UCSD-AML1 (cell line): Measurements from ENCODE around the gene CASP10.
"Not testable (repeated sequence)": the region's sequence is repeated elsewhere in the genome, so short reads cannot be mapped to it uniquely, and the experiment has no call there.

ENCODE experiments used
- DNase-seq: peaks from one replicate; lab custom pipeline; 2025; ENCODE audit not compliant: unreplicated experiment; lab: John Stamatoyannopoulos, UW

The CASP10 gene

GRCh38 chr2:201154615-201155399 is 28.1 kb upstream of the CASP10 start:
- DNase-seq = no peak

- DNase-seq = no peak
Measured at GRCh38 chr2:201156036-201156435, 26.9 kb upstream of the CASP10 start.

GRCh38 chr2:201156640-201157039 is 26.3 kb upstream of the CASP10 start:
- DNase-seq = no peak

GRCh38 chr2:201157694-201158093 is 25.2 kb upstream of the CASP10 start:
- DNase-seq = peak; percentile 57

- DNase-seq = peak; percentile 80
Measured at GRCh38 chr2:201158111-201158929, 24.6 kb upstream of the CASP10 start.

GRCh38 chr2:201164166-201164565 is 18.8 kb upstream of the CASP10 start:
- DNase-seq = no peak

GRCh38 chr2:201167546-201167945 is 15.4 kb upstream of the CASP10 start:
- DNase-seq = no peak

GRCh38 chr2:201168496-201168895 is 14.4 kb upstream of the CASP10 start:
- not testable (repeated sequence) for DNase-seq

GRCh38 chr2:201171259-201171814 is 11.6 kb upstream of the CASP10 start:
- DNase-seq = no peak

GRCh38 chr2:201172279-201172678 is 10.7 kb upstream of the CASP10 start:
- DNase-seq = no peak

GRCh38 chr2:201174687-201175086 is 8.3 kb upstream of the CASP10 start:
- DNase-seq = no peak

GRCh38 chr2:201176081-201176481 is 6.9 kb upstream of the CASP10 start:
- DNase-seq = no peak

- no peak for DNase-seq
Measured at GRCh38 chr2:201180010-201180409, 2.9 kb upstream of the CASP10 start.

GRCh38 chr2:201183365-201183727 is 405 bp downstream of the CASP10 start:
- no peak for DNase-seq

GRCh38 chr2:201183835-201184234 is 894 bp downstream of the CASP10 start:
- DNase-seq = peak; percentile 20

GRCh38 chr2:201184248-201184647 is 1.3 kb downstream of the CASP10 start:
- DNase-seq = not testable (repeated sequence)

- DNase-seq = no peak
Measured at GRCh38 chr2:201185863-201186262, 2.9 kb downstream of the CASP10 start.

GRCh38 chr2:201186982-201187381 is 4.0 kb downstream of the CASP10 start:
- no peak for DNase-seq

GRCh38 chr2:201188449-201188848 is 5.5 kb downstream of the CASP10 start:
- DNase-seq = no peak

GRCh38 chr2:201191132-201191875 is 8.4 kb downstream of the CASP10 start:
- peak; percentile 15 for DNase-seq

GRCh38 chr2:201194097-201194496 is 11.2 kb downstream of the CASP10 start:
- DNase-seq = no peak
